Measurements from ENCODE around the gene ATP5PF. TPM values are rescaled to one million over a fixed set of nuclear protein-coding genes. Genes with fewer than 3 reads are reported as not detected.
"Not testable (repeated sequence)": the region's sequence is repeated elsewhere in the genome, so short reads cannot be mapped to it uniquely, and the experiment has no call there.

The ATP5PF gene, protein sequence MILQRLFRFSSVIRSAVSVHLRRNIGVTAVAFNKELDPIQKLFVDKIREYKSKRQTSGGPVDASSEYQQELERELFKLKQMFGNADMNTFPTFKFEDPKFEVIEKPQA
- 100 to 1,000 TPM; 182 to 197 TPM for total RNA-seq
- 366 TPM for polyA plus RNA-seq

DNA sequence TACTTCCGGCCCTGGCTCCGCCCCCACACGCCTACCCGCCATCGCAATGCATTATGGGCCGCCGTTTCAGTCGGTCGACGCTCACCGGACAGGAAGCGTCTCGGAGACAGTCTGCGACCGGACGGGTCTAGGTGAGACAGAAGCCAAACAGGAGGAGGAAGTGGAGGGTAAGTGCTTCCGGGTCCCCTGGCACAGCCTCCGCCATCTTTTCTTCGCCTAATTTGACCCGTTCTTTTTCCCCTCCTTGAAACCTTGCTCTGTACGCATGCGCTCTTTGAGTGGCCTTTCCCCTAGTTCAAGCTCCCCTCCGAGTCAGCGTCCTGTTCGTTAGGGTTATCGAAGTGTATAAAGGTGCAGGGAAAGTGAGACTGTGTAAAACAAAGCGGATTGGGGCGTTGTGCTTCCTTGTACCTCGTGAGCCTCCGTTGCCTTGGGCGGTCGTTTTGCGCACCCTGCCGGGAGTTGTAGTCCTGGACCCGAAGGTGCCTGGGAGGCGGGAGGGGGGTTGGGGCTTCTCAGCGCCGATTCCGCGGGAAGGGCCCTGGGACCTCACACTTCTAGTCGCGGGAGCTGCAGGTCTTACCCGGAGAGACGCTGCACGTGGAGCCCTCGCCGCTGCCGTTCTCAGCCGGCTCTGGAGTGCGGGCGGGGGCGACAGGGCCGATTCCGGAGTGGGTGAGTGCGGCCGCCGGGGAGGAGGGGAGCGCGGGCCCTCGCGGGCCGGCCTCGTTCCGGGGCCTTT is at the start of gene ATP5PF, which contains the start of gene GABPA:
TSS of gene ATP5PF (minus strand) at position 1 of the 742 bp plus-strand sequence. CDS start 5,110 bp downstream, outside the sequence.
TSS of gene GABPA (plus strand) at position 69 of the 742 bp plus-strand sequence. CDS start 6,627 bp downstream, outside the sequence.
- POLR2A ChIA-PET, result interaction anchor here (0.6 to 1.6 kb wide), 4 partner anchors 127 to 303 kb away, joined by 3 to 10 read pairs (median 4); partner anchors contain the start of gene MRPL39
- peak within 1 kb of the TSS; percentile 97 to 100 (median 100) for H3K27ac Mint-ChIP-seq
- Histone ChIP-seq H3K27ac (ENCODE audit: low read depth, low read length) (peak within 1 kb of the TSS; percentile 91), H3K36me3 (ENCODE audit: insufficient read depth, low read length) (peaks cover under 1% of the 10 kb centered on the region), H3K27me3 (ENCODE audit: insufficient read depth, low read length, poor library complexity, severe bottlenecking) (no peaks in the 10 kb centered on the region), H3K4me3 (ENCODE audit: low read length) (peak within 1 kb of the TSS; percentile 93), H3K4me1 (ENCODE audit: insufficient read depth, low read length) (peaks cover 17% of the 10 kb centered on the region), H3K9me3 (ENCODE audit: low read length) (no peaks in the 10 kb centered on the region)
- H3K4me1 Mint-ChIP-seq, result peaks cover 53 to 74% (median 70%) of the 10 kb centered on the region in 3 donors
- no peaks in the 10 kb centered on the region for H3K9me3 Mint-ChIP-seq
- H3K4me3 Mint-ChIP-seq, result peak within 1 kb of the TSS; percentile 97 to 100 (median 100)
- peaks cover 0 to 36% (median 2%) of the 10 kb centered on the region in 3 donors for H3K36me3 Mint-ChIP-seq
- peak; percentile 96 to 98 (median 97) for DNase-seq
- CTCF ChIA-PET, result interaction anchor here (0.6 to 2.3 kb wide), 4 partner anchors 9 to 130 kb away, joined by 3 to 16 read pairs (median 3); no protein-coding TSS in a partner anchor
- no peaks in the 10 kb centered on the region for H3K27me3 Mint-ChIP-seq

DNA sequence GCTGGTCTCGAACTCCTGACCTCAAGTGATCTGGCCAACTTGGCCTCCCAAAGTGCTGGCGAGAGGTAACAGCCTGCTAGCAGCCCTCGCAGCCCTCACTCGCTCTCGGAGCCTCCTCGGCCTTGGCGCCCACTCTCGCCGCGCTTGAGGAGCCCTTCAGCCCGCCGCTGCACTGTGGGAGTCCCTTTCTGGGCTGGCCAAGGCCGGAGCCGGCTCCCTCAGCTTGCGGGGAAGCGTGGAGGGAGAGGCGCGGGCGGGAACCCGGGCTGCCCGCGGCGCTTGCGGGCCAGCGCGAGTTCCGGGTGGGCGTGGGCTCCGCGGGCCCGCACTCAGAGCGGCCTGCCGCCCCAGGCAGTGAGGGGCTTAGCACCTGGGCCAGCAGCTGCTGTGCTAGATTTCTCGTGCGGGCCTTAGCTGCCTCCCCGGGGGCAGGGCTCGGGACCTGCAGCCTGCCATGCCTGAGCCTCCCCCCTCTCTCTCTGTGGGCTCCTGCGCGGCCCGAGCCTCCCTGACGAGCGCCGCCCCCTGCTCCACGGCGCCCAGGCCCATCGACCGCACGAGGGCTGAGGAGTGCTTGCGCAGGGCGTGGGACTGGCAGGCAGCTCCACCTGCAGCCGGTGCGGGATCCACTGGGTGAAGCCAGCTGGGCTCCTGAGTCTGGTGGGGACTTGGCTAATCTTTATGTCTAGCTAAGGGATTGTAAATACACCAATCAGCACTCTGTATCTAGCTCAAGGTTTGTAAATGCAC is 43.6 kb upstream of the ATP5PF start:
- H3K4me1 ChIP-seq (ENCODE audit: insufficient read depth, low read length); H3K4me3 Mint-ChIP-seq; H3K4me1 Mint-ChIP-seq; H3K9me3 Mint-ChIP-seq; H3K27me3 Mint-ChIP-seq; H3K4me3 ChIP-seq (ENCODE audit: low read length); H3K36me3 Mint-ChIP-seq; H3K36me3 ChIP-seq (ENCODE audit: insufficient read depth, low read length); H3K27me3 ChIP-seq (ENCODE audit: insufficient read depth, low read length, poor library complexity, severe bottlenecking); H3K27ac ChIP-seq (ENCODE audit: low read depth, low read length); H3K27ac Mint-ChIP-seq; POLR2A ChIA-PET; H3K9me3 ChIP-seq (ENCODE audit: low read length); DNase-seq: not testable (repeated sequence)
- CTCF ChIA-PET, result interaction anchor here (1.0 to 1.8 kb wide), 2 partner anchors 12 to 170 kb away, joined by 3 to 4 read pairs; no protein-coding TSS in a partner anchor

DNA sequence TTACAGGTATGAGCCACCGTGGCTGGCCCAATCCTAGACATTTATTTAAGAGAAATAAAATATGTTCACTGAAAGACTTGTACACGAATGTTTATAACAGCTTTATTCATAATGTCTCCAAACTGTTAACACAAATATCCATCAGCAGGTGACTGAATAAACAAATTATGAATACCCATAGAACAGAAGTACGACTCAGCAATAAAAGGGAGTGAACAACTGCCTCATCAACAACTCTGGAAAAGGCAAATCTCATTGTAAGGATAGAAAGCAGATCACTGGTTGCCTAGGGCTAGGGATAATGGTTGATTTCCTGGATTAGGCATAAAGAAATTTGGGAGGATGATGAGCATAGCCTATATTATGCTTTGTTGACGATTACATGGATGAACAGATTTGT is 41.7 kb upstream of the ATP5PF start:
- Mint-ChIP-seq H3K9me3 (peaks cover 0 to 3% (median 0%) of the 10 kb centered on the region in 5 donors), H3K27ac (peak overlapping the region in 1 of 8 donors; percentile 2), H3K4me1 (peaks cover 0 to 2% (median 0%) of the 10 kb centered on the region in 3 donors), H3K4me3 (no peak overlapping the region), H3K36me3 (peaks cover 0 to 4% (median 0%) of the 10 kb centered on the region in 3 donors), H3K27me3 (no peaks in the 10 kb centered on the region)
- Histone ChIP-seq H3K27me3 (ENCODE audit: insufficient read depth, low read length, poor library complexity, severe bottlenecking) (no peaks in the 10 kb centered on the region), H3K27ac (ENCODE audit: low read depth, low read length) (no peak overlapping the region), H3K36me3 (ENCODE audit: insufficient read depth, low read length) (no peaks in the 10 kb centered on the region), H3K4me3 (ENCODE audit: low read length) (no peak overlapping the region), H3K9me3 (ENCODE audit: low read length) (no peaks in the 10 kb centered on the region), H3K4me1 (ENCODE audit: insufficient read depth, low read length) (no peaks in the 10 kb centered on the region)
- POLR2A ChIA-PET, result no interaction called here
- DNase-seq, result no peak
- CTCF ChIA-PET, result no interaction called here

DNA sequence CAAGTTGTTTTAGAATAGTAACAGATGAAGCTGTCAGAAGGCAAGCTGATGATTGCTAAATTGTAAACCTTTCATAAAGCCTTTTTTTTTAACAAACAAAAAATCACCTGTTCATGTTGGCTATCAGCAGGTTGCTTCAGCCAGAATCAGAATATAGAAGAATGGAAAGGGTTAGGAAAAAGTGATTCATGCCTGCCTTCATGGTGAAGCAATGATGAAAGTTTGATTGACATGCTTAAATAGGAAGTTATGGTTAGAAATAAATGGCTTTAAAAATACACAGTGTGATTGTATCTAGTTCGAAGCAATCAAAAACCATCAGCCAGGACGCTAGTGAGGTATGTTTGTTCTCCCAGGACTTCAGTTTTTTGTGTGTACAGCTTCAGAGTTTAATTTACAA is 38.0 kb upstream of the ATP5PF start:
- Histone ChIP-seq H3K36me3 (ENCODE audit: insufficient read depth, low read length) (no peaks in the 10 kb centered on the region), H3K4me1 (ENCODE audit: insufficient read depth, low read length) (no peaks in the 10 kb centered on the region), H3K4me3 (ENCODE audit: low read length) (no peak overlapping the region), H3K27ac (ENCODE audit: low read depth, low read length) (no peak overlapping the region), H3K9me3 (ENCODE audit: low read length) (no peaks in the 10 kb centered on the region), H3K27me3 (ENCODE audit: insufficient read depth, low read length, poor library complexity, severe bottlenecking) (no peaks in the 10 kb centered on the region)
- Mint-ChIP-seq H3K4me3 (no peak overlapping the region), H3K36me3 (peaks cover 0 to 24% (median 2%) of the 10 kb centered on the region in 3 donors), H3K27me3 (no peaks in the 10 kb centered on the region), H3K4me1 (peaks cover 0 to 6% (median 0%) of the 10 kb centered on the region in 3 donors), H3K27ac (peak overlapping the region in 2 of 8 donors; percentile 5 to 17), H3K9me3 (no peaks in the 10 kb centered on the region)
- POLR2A ChIA-PET, result no interaction called here
- no peak for DNase-seq
- CTCF ChIA-PET, result no interaction called here

DNA sequence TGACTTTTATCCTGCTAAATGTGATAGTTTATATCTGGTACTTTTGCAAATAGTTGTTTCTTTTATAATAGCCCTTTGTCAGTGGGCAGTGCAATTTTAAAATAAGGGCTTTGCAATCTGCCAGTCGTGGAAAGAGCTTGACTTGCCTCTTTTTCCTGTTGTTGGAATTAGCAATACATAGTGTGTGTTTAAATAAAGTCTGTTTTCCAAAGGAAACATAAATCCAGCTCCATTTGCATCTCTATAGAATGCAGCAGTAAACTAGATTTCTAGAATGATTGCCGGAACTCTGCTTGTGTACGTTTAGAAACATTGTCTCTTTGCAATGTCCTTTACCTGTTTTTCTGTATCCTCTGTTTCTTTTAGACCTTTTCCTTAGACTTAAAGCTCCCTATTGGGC is 33.2 kb upstream of the ATP5PF start:
- Mint-ChIP-seq H3K27me3 (no peaks in the 10 kb centered on the region), H3K36me3 (peaks cover 3 to 66% (median 23%) of the 10 kb centered on the region in 3 donors), H3K4me1 (peaks cover 0 to 6% (median 0%) of the 10 kb centered on the region in 3 donors), H3K27ac (no peak overlapping the region), H3K4me3 (no peak overlapping the region), H3K9me3 (no peaks in the 10 kb centered on the region)
- H3K36me3 ChIP-seq (ENCODE audit: insufficient read depth, low read length), result peaks cover 15% of the 10 kb centered on the region
- H3K27ac ChIP-seq (ENCODE audit: low read depth, low read length), result no peak overlapping the region
- ChIA-PET CTCF (no interaction called here), POLR2A (no interaction called here)
- no peaks in the 10 kb centered on the region for H3K4me1 ChIP-seq (ENCODE audit: insufficient read depth, low read length)
- DNase-seq, result no peak
- H3K27me3 ChIP-seq (ENCODE audit: insufficient read depth, low read length, poor library complexity, severe bottlenecking), result no peaks in the 10 kb centered on the region
- H3K9me3 ChIP-seq (ENCODE audit: low read length), result no peaks in the 10 kb centered on the region
- H3K4me3 ChIP-seq (ENCODE audit: low read length), result no peak overlapping the region

DNA sequence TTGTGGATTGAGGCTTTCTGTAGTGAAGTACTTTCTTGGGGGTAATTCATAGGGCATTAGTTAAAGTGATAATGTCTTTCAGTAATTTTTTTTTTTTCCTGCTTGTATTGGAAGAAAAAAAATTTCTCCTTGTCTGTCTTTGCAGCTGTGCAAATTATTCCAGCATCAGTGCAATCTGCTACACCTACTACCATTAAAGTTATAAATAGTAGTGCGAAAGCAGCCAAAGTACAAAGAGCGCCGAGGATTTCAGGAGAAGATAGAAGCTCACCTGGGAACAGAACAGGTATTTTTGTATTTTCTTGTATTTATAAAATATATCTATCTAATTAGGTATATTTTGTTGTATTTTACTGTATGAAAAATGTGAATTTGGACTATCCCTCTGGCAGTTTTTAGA is 29.4 kb upstream of the ATP5PF start:
- Mint-ChIP-seq H3K27me3 (no peaks in the 10 kb centered on the region), H3K4me1 (peaks cover 5 to 8% (median 6%) of the 10 kb centered on the region in 3 donors), H3K36me3 (peaks cover 10 to 87% (median 34%) of the 10 kb centered on the region in 3 donors), H3K9me3 (no peaks in the 10 kb centered on the region), H3K4me3 (no peak overlapping the region), H3K27ac (no peak overlapping the region)
- no peak for DNase-seq
- Histone ChIP-seq H3K36me3 (ENCODE audit: insufficient read depth, low read length) (peaks cover 39% of the 10 kb centered on the region), H3K9me3 (ENCODE audit: low read length) (no peaks in the 10 kb centered on the region), H3K4me3 (ENCODE audit: low read length) (no peak overlapping the region), H3K27me3 (ENCODE audit: insufficient read depth, low read length, poor library complexity, severe bottlenecking) (no peaks in the 10 kb centered on the region), H3K4me1 (ENCODE audit: insufficient read depth, low read length) (no peaks in the 10 kb centered on the region), H3K27ac (ENCODE audit: low read depth, low read length) (no peak overlapping the region)
- POLR2A ChIA-PET, result no interaction called here
- CTCF ChIA-PET, result no interaction called here

DNA sequence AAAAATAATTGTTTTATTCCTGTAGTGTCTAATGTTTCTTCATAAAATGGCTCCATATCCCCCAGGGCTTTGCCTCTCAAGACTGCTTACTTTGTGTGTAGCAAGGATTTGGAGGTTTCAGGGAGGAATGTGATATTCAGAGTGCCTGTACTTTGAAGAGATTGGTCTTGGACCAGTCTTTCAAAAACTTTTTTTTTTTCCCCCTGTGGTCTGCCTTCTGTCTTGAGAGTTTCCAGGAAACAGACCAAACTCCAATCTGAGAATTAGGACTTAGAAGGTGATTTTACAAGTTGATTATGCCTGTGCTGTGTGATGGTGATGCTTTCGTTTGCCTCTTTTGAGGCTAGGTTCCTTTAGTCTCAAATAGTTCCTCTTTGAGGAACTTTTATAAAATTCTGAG is 26.0 kb upstream of the ATP5PF start:
- Mint-ChIP-seq H3K27ac (peak overlapping the region in 2 of 8 donors; percentile 6 to 17), H3K36me3 (peaks cover 10 to 85% (median 37%) of the 10 kb centered on the region in 3 donors), H3K4me1 (peaks cover 15 to 27% (median 18%) of the 10 kb centered on the region in 3 donors), H3K27me3 (no peaks in the 10 kb centered on the region), H3K4me3 (no peak overlapping the region), H3K9me3 (no peaks in the 10 kb centered on the region)
- POLR2A ChIA-PET, result no interaction called here
- Histone ChIP-seq H3K9me3 (ENCODE audit: low read length) (no peaks in the 10 kb centered on the region), H3K4me3 (ENCODE audit: low read length) (no peak overlapping the region), H3K36me3 (ENCODE audit: insufficient read depth, low read length) (peaks cover 36% of the 10 kb centered on the region), H3K27ac (ENCODE audit: low read depth, low read length) (no peak overlapping the region), H3K4me1 (ENCODE audit: insufficient read depth, low read length) (no peaks in the 10 kb centered on the region), H3K27me3 (ENCODE audit: insufficient read depth, low read length, poor library complexity, severe bottlenecking) (no peaks in the 10 kb centered on the region)
- DNase-seq, result no peak
- CTCF ChIA-PET, result no interaction called here

DNA sequence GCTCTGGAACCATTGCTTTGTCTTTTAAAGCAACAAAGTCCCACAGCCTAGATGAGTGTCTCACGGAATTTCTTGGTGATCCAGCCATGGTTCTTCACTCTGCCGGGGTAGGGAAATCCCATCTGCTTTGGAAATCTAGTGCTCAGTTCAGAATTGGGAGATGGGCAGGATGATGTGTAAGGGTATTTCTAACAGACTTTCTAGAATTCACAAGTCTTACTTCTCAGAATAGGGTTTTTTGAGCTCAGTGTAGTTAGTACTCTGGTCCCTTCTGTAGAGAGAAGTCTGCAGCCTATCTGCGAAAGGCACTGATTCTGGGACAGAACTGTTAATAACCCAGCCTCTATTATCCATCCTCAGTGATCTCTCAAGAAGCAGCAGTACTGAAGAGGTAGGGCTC is 25.4 kb upstream of the ATP5PF start:
- Histone ChIP-seq H3K4me1 (ENCODE audit: insufficient read depth, low read length) (no peaks in the 10 kb centered on the region), H3K27me3 (ENCODE audit: insufficient read depth, low read length, poor library complexity, severe bottlenecking) (no peaks in the 10 kb centered on the region), H3K9me3 (ENCODE audit: low read length) (no peaks in the 10 kb centered on the region), H3K4me3 (ENCODE audit: low read length) (no peak overlapping the region), H3K27ac (ENCODE audit: low read depth, low read length) (no peak overlapping the region), H3K36me3 (ENCODE audit: insufficient read depth, low read length) (peaks cover 31% of the 10 kb centered on the region)
- H3K4me3 Mint-ChIP-seq, result no peak overlapping the region
- no peaks in the 10 kb centered on the region for H3K27me3 Mint-ChIP-seq
- peaks cover 10 to 85% (median 35%) of the 10 kb centered on the region in 3 donors for H3K36me3 Mint-ChIP-seq
- POLR2A ChIA-PET, result no interaction called here
- DNase-seq, result no peak
- H3K4me1 Mint-ChIP-seq, result peaks cover 21 to 29% (median 22%) of the 10 kb centered on the region in 3 donors
- H3K9me3 Mint-ChIP-seq, result no peaks in the 10 kb centered on the region
- CTCF ChIA-PET, result no interaction called here
- H3K27ac Mint-ChIP-seq, result peak overlapping the region in 2 of 8 donors; percentile 33 to 34

Measured in CD8-positive, alpha-beta memory T cell (primary cell).